ENCODE data around the gene FANCI.

The FANCI gene

DNA sequence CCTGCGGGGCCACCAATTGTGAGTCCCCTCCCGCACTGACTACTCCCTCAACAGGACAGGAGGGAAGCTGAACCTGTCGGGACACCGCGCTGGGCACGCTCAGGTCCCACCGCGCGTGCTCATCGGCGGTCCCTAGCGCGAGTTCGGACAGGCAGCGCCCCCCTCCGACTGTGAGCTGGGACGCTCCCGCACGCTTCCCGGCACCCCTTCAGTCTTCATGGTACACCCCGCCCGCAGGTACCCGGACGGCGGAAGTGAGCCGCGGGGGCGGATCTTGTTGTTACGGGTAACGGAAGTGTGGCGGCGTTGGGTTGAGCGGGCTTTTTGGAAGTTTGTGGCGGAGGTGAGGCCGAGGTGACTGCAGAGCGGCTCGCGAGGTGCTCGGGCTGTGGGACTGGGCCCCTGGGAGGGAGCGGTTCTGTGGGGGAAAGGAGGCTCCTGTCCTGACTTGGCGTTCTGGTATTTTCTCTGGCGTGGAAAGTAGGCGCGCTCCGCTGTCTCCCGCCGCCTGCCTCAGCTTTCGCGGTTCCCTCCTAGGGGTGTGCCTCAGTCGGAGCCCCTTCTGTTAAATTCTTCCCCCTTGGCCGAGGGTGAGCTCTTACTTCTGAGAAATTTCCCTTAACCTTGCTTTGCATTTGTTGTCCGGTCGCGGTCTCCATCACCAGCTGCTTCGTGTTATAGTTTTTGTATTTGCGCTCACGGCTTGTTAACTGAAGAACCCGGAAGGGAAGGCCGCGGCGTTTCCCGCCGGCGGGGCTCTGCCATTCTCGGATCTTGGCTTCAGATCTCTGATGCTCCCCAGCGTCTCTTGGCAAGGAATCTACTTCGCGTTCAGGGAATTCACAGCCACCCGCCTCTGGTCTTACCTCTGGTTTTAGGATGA, at the start of gene FANCI (continued):
- no peak for TF ChIP-seq BCL11A (tag by site-specific recombination; IDR thresholded peaks at IDR 0.05; ENCODE audit: low read depth)
- 0 out of 2 replicates have a peak, but pooled peaks have one; percentile 27 for TF ChIP-seq ZNF24 (tag by site-specific recombination; IDR thresholded peaks at IDR 0.05)
- no peak for TF ChIP-seq ZNF768 (tag by site-specific recombination; IDR thresholded peaks at IDR 0.05)
- TF ChIP-seq ZXDB (tag by site-specific recombination; IDR thresholded peaks at IDR 0.05): peak; percentile 74
- peak; percentile 68; the same call in 1 of the 2 replicates for TF ChIP-seq ZSCAN30 (tag by site-specific recombination; IDR thresholded peaks at IDR 0.05)
- peak; percentile 45 for TF ChIP-seq WT1 (tag by site-specific recombination; IDR thresholded peaks at IDR 0.05)
- no peak for TF ChIP-seq ZNF155 (tag by site-specific recombination; IDR thresholded peaks at IDR 0.05)
- TF ChIP-seq, protein P1, sequence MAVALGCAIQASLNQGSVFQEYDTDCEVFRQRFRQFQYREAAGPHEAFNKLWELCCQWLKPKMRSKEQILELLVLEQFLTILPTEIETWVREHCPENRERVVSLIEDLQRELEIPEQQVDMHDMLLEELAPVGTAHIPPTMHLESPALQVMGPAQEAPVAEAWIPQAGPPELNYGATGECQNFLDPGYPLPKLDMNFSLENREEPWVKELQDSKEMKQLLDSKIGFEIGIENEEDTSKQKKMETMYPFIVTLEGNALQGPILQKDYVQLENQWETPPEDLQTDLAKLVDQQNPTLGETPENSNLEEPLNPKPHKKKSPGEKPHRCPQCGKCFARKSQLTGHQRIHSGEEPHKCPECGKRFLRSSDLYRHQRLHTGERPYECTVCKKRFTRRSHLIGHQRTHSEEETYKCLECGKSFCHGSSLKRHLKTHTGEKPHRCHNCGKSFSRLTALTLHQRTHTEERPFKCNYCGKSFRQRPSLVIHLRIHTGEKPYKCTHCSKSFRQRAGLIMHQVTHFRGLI (tag by site-specific recombination; IDR thresholded peaks at IDR 0.05): no peak
- TF ChIP-seq, protein P2, sequence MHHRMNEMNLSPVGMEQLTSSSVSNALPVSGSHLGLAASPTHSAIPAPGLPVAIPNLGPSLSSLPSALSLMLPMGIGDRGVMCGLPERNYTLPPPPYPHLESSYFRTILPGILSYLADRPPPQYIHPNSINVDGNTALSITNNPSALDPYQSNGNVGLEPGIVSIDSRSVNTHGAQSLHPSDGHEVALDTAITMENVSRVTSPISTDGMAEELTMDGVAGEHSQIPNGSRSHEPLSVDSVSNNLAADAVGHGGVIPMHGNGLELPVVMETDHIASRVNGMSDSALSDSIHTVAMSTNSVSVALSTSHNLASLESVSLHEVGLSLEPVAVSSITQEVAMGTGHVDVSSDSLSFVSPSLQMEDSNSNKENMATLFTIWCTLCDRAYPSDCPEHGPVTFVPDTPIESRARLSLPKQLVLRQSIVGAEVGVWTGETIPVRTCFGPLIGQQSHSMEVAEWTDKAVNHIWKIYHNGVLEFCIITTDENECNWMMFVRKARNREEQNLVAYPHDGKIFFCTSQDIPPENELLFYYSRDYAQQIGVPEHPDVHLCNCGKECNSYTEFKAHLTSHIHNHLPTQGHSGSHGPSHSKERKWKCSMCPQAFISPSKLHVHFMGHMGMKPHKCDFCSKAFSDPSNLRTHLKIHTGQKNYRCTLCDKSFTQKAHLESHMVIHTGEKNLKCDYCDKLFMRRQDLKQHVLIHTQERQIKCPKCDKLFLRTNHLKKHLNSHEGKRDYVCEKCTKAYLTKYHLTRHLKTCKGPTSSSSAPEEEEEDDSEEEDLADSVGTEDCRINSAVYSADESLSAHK (tag by site-specific recombination; IDR thresholded peaks at IDR 0.05): no peak
- no peak for TF ChIP-seq ZNF664 (tag by site-specific recombination; IDR thresholded peaks at IDR 0.05)
- TF ChIP-seq, protein P3, sequence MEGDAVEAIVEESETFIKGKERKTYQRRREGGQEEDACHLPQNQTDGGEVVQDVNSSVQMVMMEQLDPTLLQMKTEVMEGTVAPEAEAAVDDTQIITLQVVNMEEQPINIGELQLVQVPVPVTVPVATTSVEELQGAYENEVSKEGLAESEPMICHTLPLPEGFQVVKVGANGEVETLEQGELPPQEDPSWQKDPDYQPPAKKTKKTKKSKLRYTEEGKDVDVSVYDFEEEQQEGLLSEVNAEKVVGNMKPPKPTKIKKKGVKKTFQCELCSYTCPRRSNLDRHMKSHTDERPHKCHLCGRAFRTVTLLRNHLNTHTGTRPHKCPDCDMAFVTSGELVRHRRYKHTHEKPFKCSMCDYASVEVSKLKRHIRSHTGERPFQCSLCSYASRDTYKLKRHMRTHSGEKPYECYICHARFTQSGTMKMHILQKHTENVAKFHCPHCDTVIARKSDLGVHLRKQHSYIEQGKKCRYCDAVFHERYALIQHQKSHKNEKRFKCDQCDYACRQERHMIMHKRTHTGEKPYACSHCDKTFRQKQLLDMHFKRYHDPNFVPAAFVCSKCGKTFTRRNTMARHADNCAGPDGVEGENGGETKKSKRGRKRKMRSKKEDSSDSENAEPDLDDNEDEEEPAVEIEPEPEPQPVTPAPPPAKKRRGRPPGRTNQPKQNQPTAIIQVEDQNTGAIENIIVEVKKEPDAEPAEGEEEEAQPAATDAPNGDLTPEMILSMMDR (tag by site-specific recombination; IDR thresholded peaks at IDR 0.05): peak; percentile 99
- no peak for TF ChIP-seq ZNF776 (tag by site-specific recombination; IDR thresholded peaks at IDR 0.05; ENCODE audit: borderline replicate concordance)
- TF ChIP-seq ZNF350 (tag by site-specific recombination; IDR thresholded peaks at IDR 0.05): no peak
- peak; percentile 71 for TF ChIP-seq IKZF3 (tag by site-specific recombination; IDR thresholded peaks at IDR 0.05)
- TF ChIP-seq ZNF843 (tag by site-specific recombination; IDR thresholded peaks at IDR 0.05): no peak
- TF ChIP-seq, protein P4, sequence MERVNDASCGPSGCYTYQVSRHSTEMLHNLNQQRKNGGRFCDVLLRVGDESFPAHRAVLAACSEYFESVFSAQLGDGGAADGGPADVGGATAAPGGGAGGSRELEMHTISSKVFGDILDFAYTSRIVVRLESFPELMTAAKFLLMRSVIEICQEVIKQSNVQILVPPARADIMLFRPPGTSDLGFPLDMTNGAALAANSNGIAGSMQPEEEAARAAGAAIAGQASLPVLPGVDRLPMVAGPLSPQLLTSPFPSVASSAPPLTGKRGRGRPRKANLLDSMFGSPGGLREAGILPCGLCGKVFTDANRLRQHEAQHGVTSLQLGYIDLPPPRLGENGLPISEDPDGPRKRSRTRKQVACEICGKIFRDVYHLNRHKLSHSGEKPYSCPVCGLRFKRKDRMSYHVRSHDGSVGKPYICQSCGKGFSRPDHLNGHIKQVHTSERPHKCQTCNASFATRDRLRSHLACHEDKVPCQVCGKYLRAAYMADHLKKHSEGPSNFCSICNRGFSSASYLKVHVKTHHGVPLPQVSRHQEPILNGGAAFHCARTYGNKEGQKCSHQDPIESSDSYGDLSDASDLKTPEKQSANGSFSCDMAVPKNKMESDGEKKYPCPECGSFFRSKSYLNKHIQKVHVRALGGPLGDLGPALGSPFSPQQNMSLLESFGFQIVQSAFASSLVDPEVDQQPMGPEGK (tag by site-specific recombination; IDR thresholded peaks at IDR 0.05): peak; percentile 93
- TF ChIP-seq, protein P5, sequence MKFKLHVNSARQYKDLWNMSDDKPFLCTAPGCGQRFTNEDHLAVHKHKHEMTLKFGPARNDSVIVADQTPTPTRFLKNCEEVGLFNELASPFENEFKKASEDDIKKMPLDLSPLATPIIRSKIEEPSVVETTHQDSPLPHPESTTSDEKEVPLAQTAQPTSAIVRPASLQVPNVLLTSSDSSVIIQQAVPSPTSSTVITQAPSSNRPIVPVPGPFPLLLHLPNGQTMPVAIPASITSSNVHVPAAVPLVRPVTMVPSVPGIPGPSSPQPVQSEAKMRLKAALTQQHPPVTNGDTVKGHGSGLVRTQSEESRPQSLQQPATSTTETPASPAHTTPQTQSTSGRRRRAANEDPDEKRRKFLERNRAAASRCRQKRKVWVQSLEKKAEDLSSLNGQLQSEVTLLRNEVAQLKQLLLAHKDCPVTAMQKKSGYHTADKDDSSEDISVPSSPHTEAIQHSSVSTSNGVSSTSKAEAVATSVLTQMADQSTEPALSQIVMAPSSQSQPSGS (tag by site-specific recombination; IDR thresholded peaks at IDR 0.05; ENCODE audit: low read depth): no peak
- peak; percentile 82 for TF ChIP-seq ZNF501 (tag by site-specific recombination; IDR thresholded peaks at IDR 0.05)
- 0 out of 2 replicates have a peak, but pooled peaks have one; percentile 31 for TF ChIP-seq ZBTB21 (tag by site-specific recombination; IDR thresholded peaks at IDR 0.05)
- TF ChIP-seq, protein P6, sequence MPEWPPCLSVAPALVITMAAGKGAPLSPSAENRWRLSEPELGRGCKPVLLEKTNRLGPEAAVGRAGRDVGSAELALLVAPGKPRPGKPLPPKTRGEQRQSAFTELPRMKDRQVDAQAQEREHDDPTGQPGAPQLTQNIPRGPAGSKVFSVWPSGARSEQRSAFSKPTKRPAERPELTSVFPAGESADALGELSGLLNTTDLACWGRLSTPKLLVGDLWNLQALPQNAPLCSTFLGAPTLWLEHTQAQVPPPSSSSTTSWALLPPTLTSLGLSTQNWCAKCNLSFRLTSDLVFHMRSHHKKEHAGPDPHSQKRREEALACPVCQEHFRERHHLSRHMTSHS (tag by site-specific recombination; IDR thresholded peaks at IDR 0.05): no peak
- TF ChIP-seq ZNF354C (tag by site-specific recombination; IDR thresholded peaks at IDR 0.05; ENCODE audit: borderline replicate concordance, low read depth): no peak
- TF ChIP-seq, protein P7, sequence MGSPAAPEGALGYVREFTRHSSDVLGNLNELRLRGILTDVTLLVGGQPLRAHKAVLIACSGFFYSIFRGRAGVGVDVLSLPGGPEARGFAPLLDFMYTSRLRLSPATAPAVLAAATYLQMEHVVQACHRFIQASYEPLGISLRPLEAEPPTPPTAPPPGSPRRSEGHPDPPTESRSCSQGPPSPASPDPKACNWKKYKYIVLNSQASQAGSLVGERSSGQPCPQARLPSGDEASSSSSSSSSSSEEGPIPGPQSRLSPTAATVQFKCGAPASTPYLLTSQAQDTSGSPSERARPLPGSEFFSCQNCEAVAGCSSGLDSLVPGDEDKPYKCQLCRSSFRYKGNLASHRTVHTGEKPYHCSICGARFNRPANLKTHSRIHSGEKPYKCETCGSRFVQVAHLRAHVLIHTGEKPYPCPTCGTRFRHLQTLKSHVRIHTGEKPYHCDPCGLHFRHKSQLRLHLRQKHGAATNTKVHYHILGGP (tag by site-specific recombination; IDR thresholded peaks at IDR 0.05): no peak
- TF ChIP-seq, protein P8, sequence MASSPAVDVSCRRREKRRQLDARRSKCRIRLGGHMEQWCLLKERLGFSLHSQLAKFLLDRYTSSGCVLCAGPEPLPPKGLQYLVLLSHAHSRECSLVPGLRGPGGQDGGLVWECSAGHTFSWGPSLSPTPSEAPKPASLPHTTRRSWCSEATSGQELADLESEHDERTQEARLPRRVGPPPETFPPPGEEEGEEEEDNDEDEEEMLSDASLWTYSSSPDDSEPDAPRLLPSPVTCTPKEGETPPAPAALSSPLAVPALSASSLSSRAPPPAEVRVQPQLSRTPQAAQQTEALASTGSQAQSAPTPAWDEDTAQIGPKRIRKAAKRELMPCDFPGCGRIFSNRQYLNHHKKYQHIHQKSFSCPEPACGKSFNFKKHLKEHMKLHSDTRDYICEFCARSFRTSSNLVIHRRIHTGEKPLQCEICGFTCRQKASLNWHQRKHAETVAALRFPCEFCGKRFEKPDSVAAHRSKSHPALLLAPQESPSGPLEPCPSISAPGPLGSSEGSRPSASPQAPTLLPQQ (tag by site-specific recombination; IDR thresholded peaks at IDR 0.05): peak; percentile 92
- TF ChIP-seq KLF1 (tag by site-specific recombination; IDR thresholded peaks at IDR 0.05): no peak; the same call in 1 of the 2 replicates
- TF ChIP-seq ZIC2 (tag by site-specific recombination; IDR thresholded peaks at IDR 0.05): peak; percentile 83

Data from HEK293 (cell line).